Peyer's patch (tissue), 4 donors: ENCODE data around the gene CNOT1. TPM values are rescaled to one million over a fixed set of nuclear protein-coding genes. Genes with fewer than 3 reads are reported as not detected.

Source experiments
- DNase-seq, 3 donors: peaks; one replicate each; pipeline ENCODE4 v3.0.0-alpha.2; 2017 to 2019
- H3K27ac ChIP-seq, 4 donors: fragments of 200-600 bp; sonication (generic); one replicate each; pipeline ENCODE4 v1.5.1; 2016 to 2019
- H3K27me3 ChIP-seq, 2 donors: fragments of 200-600 bp; sonication (generic); one replicate each; pipeline ENCODE4 v1.5.1; 2019
- H3K36me3 ChIP-seq, 3 donors: fragments of 200-600 bp; sonication (generic); one replicate each; pipeline ENCODE4 v1.5.1; 2016 to 2019
- H3K4me1 ChIP-seq, 4 donors: fragments of 200-600 bp; sonication (generic); one replicate each; pipeline ENCODE4 v1.5.1; 2016 to 2019
- H3K4me3 ChIP-seq, 4 donors: fragments of 200-600 bp; sonication (generic); 1 replicate in 3 of 4; 2 replicates in 1 of 4; pipeline ENCODE4 v1.5.1; 2016 to 2019; ENCODE audit warnings: mild to moderate bottlenecking in 1 of 4
- H3K9me3 ChIP-seq, 4 donors: fragments of 200-600 bp; sonication (generic); one replicate each; pipeline ENCODE4 v1.5.1; 2016 to 2019; ENCODE audit warnings: mild to moderate bottlenecking in 1 of 4
- POLR2A ChIP-seq, 2 donors: fragments of 450-650 bp; IDR thresholded peaks; one replicate each; pipeline ENCODE4 v1.5.1; 2017; ENCODE audit warnings: antibody characterized with exemption in 2 of 2, mild to moderate bottlenecking in 2 of 2, moderate library complexity in 2 of 2
- total RNA-seq, 4 donors: library from RNA; depleted of rRNA; stranded (reverse); fragments of >200 nt; gene quantifications; one replicate each; pipeline ENCODE4 v1.1.0, GENCODE V29; 2016
- TF ChIP-seq, protein P1 (sequence below), 6 experiments: fragments of 450-650 bp in 4 of 6; fragments of 200-600 bp in 2 of 6; sonication (generic) in 1 of 6; IDR thresholded peaks; one replicate each; pipeline ENCODE4 v1.5.1; 2017 to 2019; ENCODE audit warnings: antibody characterized with exemption in 6 of 6, mild to moderate bottlenecking in 3 of 6, moderate library complexity in 1 of 6

Gene CNOT1
- total RNA-seq, 4 donors from 2014 or later, result 165 to 211 (median 190) TPM

- H3K4me3 ChIP-seq, result no peak overlapping the region
- TF ChIP-seq, protein P1, sequence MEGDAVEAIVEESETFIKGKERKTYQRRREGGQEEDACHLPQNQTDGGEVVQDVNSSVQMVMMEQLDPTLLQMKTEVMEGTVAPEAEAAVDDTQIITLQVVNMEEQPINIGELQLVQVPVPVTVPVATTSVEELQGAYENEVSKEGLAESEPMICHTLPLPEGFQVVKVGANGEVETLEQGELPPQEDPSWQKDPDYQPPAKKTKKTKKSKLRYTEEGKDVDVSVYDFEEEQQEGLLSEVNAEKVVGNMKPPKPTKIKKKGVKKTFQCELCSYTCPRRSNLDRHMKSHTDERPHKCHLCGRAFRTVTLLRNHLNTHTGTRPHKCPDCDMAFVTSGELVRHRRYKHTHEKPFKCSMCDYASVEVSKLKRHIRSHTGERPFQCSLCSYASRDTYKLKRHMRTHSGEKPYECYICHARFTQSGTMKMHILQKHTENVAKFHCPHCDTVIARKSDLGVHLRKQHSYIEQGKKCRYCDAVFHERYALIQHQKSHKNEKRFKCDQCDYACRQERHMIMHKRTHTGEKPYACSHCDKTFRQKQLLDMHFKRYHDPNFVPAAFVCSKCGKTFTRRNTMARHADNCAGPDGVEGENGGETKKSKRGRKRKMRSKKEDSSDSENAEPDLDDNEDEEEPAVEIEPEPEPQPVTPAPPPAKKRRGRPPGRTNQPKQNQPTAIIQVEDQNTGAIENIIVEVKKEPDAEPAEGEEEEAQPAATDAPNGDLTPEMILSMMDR (IDR thresholded peaks at IDR 0.05), result no peak
- no peak for TF ChIP-seq POLR2A (IDR thresholded peaks at IDR 0.05)
Measured at GRCh38 chr16:58488531-58488930, 141.1 kb downstream of the CNOT1 start.

DNA sequence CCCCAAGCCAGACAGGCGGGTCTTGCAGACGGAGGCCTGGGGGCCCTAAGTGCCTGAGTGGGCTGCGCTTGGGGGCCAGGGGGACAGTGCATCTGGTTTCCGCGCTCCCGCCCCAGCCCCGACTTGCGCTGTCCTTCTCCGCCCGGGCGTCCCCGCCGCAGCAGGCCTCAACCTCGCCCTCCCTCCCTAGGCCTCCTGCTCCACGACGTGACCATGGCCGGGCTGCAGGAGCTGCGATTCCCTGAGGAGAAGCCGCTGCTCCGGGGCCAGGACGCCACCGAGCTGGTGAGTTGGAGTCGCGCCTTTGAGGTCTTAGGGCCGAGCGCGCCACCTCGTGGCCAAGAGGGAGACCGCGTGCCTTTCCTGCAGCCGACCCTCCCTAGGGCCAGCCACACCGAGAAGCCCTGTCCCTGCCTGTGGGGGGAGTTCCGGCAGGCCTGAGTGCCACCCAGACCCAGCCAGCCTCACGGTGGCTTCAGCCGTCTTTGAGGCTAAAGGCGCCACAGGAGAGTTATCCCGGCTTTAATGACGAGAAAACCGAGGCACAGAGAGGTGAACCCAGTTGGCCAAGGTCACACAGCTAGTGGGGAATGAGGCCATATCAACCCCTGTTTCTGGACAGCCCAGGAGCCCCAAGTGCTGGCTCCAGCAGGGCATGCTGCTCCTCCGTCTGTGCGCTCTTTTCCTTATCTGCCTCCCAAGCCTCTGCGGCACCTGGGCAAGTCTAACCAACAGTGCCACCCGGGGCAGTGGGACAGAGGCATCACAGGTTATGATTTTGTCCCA lies 141.9 kb downstream of the CNOT1 start:
- peak; percentile 66 to 85 (median 82) for DNase-seq
- Histone ChIP-seq H3K9me3 (no peaks in the 10 kb centered on the region), H3K36me3 (no peaks in the 10 kb centered on the region), H3K4me1 (peaks cover 0 to 7% (median 0%) of the 10 kb centered on the region in 4 donors), H3K4me3 (peak overlapping the region in 1 of 4 donors; percentile 22), H3K27me3 (no peaks in the 10 kb centered on the region), H3K27ac (no peak overlapping the region)
- TF ChIP-seq, protein P1 (IDR thresholded peaks at IDR 0.05), result peak; percentile 62 to 90 (median 83)
- no peak for TF ChIP-seq POLR2A (IDR thresholded peaks at IDR 0.05)

More at GRCh38 chr16:58488531-58488930, 141.1 kb downstream of the CNOT1 start:
- Histone ChIP-seq H3K9me3 (no peaks in the 10 kb centered on the region), H3K4me1 (peaks cover 0 to 7% (median 0%) of the 10 kb centered on the region in 4 donors), H3K27ac (no peak overlapping the region), H3K36me3 (no peaks in the 10 kb centered on the region), H3K27me3 (no peaks in the 10 kb centered on the region)
- no peak for DNase-seq

DNA sequence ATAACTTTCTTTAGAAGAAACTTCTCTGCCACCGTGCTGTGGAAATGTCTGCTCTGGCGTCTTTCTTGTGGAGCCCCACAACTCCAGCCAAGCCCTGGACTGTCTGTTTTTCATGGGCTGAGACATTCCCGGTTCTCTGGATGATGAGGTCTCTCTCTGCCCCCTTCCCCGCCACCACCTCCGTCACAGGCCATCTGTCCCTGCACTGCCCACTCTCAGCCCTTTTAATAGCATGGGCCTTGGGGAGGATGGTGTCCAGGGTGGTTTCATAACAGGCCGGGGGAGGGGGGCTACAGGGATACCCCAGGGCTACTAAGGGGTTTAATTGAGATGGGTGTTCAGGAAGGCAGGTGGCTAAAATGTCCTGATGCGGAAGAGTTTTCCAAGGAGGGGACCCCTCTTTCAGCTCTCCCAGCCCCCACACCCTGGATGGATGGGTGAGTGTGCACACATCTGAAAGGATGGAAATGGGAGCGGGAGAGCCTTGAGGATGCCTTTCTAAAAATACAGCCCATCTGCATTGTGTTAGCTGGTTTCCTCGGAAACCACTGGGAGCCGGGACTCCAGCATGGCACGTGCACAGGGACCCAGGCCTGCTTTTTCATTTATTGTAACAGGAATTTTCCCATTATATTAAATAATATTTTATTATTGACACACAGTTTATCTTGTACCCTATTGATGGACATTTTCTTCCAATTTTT lies 144.3 kb downstream of the CNOT1 start:
- DNase-seq, result no peak
- TF ChIP-seq, protein P1 (IDR thresholded peaks at IDR 0.05), result no peak
- TF ChIP-seq POLR2A (IDR thresholded peaks at IDR 0.05), result no peak
- H3K4me1 ChIP-seq, result peaks cover 0 to 7% (median 0%) of the 10 kb centered on the region in 4 donors
- no peak overlapping the region for H3K4me3 ChIP-seq
- no peaks in the 10 kb centered on the region for H3K36me3 ChIP-seq
- no peaks in the 10 kb centered on the region for H3K27me3 ChIP-seq
- H3K27ac ChIP-seq, result no peak overlapping the region
- H3K9me3 ChIP-seq, result no peaks in the 10 kb centered on the region

GRCh38 chr16:58481931-58482330 lies 147.7 kb downstream of the CNOT1 start:
- Histone ChIP-seq H3K4me3 (no peak overlapping the region), H3K27ac (no peak overlapping the region), H3K9me3 (no peaks in the 10 kb centered on the region), H3K36me3 (no peaks in the 10 kb centered on the region), H3K27me3 (no peaks in the 10 kb centered on the region), H3K4me1 (no peaks in the 10 kb centered on the region)
- TF ChIP-seq POLR2A (IDR thresholded peaks at IDR 0.05), result no peak
- TF ChIP-seq, protein P1 (IDR thresholded peaks at IDR 0.05), result no peak
- no peak for DNase-seq

DNA sequence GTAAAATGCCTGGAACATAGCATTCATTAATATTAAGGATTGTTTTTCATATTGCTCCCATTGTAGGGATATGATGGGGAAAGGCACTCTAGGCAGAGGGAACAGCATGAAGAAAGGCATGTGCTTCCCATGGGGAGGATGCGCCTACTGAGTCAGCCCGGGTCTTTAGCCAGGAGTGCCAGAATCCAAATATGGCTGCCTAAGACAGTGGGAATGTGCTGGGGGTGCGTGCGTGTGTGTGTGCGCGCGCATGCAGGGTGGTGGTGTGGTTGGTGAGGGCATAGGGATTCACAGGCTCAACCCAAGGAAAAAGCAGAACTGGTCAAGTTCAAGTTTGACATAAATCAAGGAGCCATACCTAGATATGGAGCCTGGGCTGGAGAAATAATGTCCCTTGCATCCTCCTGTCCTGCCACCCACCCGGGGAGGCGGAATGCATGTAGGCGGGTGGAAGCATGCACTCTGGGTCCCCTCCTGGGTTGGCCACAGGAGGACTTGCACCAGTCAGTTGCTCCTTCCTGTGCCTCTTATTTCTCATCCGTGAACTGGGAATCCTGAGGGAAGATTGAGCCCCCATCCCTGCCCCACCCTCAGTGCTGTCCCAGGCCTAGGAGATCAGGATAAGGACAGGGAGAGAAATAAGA lies 148.3 kb downstream of the CNOT1 start:
- Histone ChIP-seq H3K27me3 (no peaks in the 10 kb centered on the region), H3K4me1 (no peaks in the 10 kb centered on the region), H3K9me3 (no peaks in the 10 kb centered on the region), H3K4me3 (no peak overlapping the region), H3K27ac (no peak overlapping the region), H3K36me3 (no peaks in the 10 kb centered on the region)
- no peak for TF ChIP-seq POLR2A (IDR thresholded peaks at IDR 0.05)
- TF ChIP-seq, protein P1 (IDR thresholded peaks at IDR 0.05), result no peak
- DNase-seq, result no peak
